HS-5 (cell line): ENCODE measurements around the gene MUC5B.
"Not testable (repeated sequence)": the region's sequence is repeated elsewhere in the genome, so short reads cannot be mapped to it uniquely, and the experiment has no call there.

ENCODE experiments used
- DNase-seq: peaks from one replicate; pipeline ENCODE4 v3.0.0-alpha.2; 2012; ENCODE audit warnings: low read depth

Gene MUC5B

DNA sequence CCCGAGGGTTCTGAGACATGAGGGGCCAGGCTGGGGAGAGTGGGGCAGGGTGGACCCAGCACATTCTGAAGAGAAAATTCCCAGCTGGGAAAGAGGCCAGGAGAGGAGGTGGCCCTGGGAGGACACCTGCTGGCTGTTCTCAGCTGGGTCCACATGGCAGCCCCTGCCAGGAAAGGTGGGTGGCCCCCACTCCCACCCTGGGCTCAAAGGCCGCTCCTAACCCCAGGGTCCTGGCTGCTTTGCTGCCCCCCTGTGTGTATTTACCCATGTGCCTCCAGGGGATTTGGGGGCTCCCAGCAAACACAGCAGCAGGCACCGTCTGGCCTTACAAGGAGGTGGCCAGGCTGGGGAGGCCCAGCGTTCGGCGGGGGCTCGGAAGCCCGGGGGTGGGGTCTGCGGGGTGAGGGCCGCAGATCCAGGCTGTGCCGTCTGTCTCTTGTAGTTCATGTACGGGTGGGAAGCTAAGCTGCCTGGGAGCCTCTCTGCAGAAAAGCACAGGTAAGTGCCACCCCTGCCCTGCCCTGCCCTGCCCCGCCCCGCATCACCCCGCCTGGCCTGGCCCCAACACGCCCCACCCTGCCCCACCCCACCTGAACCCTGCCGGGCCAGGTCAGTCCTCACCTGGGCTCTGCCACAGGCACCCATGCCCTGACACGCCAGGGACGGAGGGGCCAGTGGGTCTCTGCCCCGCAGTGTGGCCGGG is 10.6 kb downstream of the MUC5B start:
- DNase-seq: no peak

DNA sequence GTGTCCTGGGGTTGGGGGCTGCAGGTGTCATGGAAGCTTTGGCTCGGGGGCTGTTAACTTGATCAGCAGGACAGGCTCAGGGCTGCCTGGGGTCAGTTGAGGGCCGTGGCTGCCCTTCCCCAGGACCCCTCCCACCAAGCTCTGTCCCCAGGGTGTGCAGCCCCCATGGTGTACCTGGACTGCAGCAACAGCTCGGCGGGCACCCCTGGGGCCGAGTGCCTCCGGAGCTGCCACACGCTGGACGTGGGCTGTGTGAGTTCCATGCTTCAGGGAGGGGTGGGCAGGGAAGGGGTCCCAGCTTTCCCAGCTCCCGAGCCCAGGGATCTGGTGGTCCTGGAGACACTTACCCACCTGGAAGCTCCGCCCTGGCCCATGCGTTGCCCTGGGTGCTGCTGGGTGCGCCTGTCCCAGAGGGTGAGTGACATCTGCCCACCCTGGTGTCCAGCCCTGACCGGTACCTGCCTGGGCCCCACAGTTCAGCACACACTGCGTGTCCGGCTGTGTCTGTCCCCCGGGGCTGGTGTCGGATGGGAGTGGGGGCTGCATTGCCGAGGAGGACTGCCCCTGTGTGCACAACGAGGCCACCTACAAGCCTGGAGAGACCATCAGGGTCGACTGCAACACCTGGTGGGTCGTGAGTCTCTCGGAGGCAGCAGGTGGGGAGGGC is 11.3 kb downstream of the MUC5B start:
- DNase-seq: no peak

DNA sequence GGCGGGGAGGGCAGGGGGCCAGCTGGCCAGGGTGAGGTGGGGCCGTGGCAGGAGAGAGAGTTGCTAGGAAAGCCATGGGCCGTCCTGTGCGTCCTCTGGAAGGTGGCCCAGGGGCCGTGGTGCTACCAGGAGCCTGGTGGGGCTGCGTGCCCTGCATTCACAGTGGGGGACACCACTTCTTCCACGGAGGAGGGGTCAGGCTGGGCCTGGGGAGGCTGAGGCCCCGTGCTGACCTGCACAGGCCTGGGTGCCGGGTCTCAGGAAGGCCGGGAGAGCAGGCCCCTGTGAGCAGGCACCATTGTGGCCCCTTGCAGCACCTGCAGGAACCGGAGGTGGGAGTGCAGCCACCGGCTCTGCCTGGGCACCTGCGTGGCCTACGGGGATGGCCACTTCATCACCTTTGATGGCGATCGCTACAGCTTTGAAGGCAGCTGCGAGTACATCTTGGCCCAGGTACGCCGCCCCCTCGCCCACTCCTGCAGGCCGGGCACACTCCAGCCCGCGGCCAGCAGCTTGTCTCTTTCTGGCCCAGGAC is 12.0 kb downstream of the MUC5B start:
- DNase-seq: no peak

DNA sequence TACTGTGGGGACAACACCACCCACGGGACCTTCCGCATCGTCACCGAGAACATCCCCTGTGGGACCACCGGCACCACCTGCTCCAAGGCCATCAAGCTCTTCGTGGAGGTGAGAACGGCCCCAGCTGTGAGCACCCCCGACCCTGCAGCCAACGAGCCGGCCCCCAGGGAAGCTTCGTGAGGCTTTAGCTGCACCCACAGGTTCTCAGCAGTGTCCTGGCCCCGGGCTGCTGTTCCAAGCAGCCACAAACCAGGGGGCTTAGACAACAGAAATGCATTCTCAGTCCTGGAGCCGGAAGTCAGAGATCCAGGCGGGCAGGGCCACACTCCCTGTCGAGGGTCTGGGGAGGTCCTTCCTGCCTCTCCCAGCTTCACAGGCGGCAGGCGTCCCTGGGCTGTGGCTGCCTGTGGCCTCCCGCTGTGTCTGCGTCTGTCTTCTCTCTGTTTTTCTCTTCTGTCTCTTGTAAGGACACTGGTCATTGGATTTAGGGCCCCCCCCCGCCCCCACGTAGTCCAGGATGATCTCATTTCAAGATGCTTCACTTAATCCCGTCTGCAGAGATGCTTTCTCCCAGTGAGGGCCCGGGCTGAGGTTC is 12.5 kb downstream of the MUC5B start:
- DNase-seq: no peak

DNA sequence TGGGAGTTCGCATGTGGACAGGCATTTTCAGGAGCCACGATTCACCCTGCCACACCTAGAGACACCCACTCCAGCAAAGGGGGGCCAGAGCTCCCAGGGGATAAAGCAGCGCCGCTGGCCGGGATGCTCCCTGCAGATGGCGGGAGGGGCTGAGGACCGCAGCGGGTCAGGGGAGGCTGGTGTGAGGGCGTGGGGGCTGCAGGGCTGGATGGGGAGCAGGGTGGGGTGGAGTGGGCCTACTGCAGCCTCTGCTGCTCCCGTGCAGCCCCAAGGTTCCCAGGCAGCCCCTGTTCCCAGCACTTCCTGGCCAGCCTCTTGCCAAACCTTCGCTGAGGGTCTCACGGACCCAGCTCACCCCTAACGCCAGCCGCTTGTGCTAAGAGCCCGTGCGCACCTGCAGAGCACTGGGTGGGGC is 13.0 kb downstream of the MUC5B start:
- DNase-seq: no peak

DNA sequence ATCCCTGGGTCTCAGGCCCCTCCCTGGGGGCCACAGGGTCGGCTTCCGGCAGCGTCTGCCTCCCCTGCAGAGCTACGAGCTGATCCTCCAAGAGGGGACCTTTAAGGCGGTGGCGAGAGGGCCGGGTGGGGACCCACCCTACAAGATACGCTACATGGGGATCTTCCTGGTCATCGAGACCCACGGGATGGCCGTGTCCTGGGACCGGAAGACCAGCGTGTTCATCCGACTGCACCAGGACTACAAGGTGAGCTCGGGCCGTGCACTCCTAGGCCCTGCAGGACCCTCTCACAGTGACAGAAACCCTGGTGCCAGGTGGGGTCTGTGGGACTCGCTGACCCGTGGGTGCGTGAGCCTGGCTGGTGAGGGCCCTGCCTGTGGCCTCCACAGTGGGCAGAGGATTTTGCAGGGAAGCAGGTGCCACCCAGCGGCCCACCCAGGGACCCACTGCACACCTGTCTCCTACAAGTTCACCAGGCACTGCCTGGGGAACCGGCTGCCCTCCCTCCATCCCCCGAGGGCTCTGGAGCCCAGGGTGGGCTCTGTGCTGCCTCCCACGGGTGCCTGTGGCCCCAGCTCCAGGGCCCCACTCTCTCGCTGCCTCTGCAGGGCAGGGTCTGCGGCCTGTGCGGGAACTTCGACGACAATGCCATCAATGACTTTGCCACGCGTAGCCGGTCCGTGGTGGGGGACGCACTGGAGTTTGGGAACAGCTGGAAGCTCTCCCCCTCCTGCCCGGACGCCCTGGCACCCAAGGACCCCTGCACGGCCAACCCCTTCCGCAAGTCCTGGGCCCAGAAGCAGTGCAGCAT is 13.7 kb downstream of the MUC5B start:
- DNase-seq: no peak

DNA sequence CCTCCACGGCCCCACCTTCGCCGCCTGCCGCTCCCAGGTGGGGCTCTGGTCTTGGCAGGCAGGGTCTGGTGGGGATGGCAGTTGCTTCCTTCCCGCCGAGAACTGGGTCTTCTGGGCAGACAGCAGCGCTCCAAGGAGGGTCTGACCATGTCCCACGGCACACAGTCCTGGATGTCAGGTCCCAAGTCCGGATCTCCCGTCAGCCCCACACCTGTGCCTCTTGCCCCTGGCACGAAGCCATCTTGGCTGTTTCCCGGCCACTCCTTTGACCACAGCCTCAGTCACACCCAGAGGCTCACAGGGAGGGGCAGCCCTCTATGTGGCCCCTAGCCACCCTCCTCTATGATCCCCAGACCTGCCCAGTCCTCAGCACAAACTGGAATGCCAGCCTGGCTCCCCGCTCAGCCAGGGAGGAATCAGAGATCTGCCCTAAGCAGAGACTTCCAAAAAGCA is 14.3 kb downstream of the MUC5B start:
- no peak for DNase-seq

DNA sequence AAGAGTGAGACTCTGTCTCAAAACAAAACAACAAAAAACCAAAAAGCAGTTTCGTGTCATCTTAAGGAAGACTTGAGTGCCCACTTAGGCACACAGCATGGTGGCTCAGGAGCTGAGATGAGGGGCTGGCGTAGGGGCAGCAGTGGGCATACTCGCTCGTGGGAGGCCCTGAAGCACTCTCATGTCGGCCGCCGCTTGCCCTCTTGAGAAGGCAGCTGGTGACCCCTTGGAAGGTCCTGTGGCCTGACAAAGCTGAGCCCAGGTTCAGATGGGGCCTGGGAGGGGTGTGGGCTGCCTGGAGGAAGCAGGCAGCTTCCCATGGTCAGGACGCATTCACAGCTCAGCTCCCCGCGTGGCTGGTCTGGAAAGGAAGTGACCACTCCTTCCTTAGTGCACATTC is 15.0 kb downstream of the MUC5B start:
- DNase-seq: no peak

DNA sequence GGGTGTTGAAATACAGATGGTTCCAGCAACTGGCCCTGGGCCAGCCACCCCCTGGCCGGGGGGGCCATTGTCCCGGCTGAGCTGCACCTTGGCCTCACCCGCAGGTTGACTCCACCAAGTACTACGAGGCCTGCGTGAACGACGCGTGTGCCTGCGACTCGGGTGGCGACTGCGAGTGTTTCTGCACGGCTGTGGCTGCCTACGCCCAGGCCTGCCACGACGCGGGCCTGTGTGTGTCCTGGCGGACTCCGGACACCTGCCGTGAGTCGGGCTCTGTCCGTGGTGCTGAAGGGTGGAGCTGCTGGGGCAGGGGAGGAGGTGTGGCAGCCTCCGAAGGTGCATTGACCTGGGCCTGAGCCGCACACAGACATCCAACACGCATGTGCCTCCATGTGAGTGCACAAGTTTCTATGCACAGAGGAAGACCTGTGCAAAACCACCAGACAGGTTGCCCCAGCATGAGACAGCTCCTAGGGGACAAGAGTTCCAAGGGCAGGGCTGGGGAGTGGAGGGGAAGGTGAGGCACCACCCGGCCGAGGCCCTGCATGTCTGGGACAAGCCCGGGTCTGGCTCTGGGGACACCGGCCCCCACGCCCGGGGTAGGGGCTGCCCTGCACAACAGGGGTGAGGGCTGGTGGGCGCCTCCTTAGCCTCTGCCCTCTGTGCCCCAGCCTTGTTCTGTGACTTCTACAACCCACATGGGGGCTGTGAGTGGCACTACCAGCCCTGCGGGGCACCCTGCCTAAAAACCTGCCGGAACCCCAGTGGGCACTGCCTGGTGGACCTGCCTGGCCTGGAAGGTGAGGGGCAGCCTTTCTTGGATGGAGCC is 16.1 kb downstream of the MUC5B start:
- DNase-seq: no peak

DNA sequence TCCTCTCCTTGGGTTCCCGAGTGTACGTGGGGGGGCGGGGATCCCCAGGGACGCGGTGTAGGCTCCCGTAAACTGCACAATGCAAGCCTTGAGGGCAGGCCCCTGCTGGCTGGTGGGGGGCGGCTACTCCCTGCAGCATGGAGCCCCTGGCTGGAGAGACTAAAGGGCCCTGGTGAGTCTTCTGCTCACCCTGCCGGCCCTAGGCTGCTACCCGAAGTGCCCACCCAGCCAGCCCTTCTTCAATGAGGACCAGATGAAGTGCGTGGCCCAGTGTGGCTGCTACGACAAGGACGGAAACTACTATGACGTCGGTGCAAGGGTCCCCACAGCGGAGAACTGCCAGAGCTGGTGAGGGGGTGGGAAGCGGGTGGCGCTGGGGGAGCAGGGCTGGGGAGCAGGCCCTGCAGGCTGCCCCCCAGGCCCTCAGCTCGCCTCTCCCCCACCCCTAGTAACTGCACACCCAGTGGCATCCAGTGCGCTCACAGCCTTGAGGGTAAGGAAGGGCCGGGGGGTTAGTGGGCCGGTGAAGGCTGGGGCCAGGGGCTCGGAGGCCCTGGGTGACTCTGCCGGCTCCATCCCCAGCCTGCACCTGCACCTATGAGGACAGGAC is 16.8 kb downstream of the MUC5B start:
- DNase-seq: no peak

DNA sequence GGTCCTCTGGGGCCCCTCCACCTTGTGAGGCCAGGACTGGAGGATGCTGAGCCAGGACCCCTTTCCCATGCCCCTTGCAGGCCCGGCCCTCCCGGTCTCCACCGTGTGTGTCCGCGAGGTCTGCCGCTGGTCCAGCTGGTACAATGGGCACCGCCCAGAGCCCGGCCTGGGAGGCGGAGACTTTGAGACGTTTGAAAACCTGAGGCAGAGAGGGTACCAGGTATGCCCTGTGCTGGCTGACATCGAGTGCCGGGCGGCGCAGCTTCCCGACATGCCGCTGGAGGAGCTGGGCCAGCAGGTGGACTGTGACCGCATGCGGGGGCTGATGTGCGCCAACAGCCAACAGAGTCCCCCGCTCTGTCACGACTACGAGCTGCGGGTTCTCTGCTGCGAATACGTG is 17.9 kb downstream of the MUC5B start:
- DNase-seq: no peak

DNA sequence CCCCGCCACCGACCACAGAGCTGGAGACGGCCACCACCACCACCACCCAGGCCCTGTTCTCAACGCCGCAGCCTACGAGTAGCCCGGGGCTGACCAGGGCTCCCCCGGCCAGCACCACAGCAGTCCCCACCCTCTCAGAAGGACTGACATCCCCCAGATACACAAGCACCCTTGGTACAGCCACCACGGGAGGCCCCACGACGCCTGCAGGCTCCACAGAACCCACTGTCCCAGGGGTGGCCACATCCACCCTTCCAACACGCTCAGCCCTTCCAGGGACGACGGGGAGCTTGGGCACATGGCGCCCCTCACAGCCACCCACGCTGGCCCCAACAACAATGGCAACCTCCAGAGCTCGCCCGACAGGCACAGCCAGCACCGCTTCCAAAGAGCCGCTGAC is 18.8 kb downstream of the MUC5B start:
- no peak for DNase-seq

DNA sequence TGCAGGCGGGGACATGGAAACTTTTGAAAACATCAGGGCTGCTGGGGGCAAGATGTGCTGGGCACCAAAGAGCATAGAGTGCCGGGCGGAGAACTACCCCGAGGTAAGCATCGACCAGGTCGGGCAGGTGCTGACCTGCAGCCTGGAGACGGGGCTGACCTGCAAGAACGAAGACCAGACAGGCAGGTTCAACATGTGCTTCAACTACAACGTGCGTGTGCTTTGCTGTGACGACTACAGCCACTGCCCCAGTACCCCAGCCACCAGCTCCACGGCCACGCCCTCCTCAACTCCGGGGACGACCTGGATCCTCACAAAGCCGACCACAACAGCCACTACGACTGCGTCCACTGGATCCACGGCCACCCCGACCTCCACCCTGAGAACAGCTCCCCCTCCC is 19.4 kb downstream of the MUC5B start:
- DNase-seq: no peak

DNA sequence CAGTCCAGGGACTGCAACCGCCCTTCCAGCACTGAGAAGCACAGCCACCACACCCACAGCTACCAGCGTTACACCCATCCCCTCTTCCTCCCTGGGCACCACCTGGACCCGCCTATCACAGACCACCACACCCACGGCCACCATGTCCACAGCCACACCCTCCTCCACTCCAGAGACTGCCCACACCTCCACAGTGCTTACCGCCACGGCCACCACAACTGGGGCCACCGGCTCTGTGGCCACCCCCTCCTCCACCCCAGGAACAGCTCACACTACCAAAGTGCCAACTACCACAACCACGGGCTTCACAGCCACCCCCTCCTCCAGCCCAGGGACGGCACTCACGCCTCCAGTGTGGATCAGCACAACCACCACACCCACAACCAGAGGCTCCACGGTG is 19.9 kb downstream of the MUC5B start:
- DNase-seq: not testable (repeated sequence)

DNA sequence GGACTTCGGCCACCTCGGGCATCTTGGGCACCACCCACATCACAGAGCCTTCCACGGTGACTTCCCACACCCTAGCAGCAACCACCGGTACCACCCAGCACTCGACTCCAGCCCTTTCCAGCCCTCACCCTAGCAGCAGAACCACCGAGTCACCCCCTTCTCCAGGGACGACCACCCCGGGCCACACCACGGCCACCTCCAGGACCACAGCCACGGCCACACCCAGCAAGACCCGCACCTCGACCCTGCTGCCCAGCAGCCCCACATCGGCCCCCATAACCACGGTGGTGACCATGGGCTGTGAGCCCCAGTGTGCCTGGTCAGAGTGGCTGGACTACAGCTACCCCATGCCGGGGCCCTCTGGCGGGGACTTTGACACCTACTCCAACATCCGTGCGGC is 20.7 kb downstream of the MUC5B start:
- DNase-seq: not testable (repeated sequence)

DNA sequence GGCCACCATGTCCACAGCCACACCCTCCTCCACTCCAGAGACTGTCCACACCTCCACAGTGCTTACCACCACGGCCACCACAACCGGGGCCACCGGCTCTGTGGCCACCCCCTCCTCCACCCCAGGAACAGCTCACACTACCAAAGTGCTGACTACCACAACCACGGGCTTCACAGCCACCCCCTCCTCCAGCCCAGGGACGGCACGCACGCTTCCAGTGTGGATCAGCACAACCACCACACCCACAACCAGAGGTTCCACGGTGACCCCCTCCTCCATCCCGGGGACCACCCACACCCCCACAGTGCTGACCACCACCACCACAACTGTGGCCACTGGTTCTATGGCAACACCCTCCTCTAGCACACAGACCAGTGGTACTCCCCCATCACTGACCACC is 21.7 kb downstream of the MUC5B start:
- not testable (repeated sequence) for DNase-seq

DNA sequence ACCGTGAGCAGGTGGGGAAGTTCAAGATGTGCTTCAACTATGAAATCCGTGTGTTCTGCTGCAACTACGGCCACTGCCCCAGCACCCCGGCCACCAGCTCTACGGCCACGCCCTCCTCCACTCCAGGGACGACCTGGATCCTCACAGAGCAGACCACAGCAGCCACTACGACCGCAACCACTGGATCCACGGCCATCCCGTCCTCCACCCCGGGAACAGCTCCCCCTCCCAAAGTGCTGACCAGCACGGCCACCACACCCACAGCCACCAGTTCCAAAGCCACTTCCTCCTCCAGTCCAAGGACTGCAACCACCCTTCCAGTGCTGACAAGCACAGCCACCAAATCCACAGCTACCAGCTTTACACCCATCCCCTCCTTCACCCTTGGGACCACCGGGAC is 22.9 kb downstream of the MUC5B start:
- DNase-seq: not testable (repeated sequence)

DNA sequence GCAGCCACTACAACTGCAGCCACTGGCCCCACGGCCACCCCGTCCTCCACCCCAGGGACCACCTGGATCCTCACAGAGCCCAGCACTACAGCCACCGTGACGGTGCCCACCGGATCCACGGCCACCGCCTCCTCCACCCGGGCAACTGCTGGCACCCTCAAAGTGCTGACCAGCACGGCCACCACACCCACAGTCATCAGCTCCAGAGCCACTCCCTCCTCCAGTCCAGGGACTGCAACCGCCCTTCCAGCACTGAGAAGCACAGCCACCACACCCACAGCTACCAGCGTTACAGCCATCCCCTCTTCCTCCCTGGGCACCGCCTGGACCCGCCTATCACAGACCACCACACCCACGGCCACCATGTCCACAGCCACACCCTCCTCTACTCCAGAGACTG is 23.4 kb downstream of the MUC5B start:
- not testable (repeated sequence) for DNase-seq

DNA sequence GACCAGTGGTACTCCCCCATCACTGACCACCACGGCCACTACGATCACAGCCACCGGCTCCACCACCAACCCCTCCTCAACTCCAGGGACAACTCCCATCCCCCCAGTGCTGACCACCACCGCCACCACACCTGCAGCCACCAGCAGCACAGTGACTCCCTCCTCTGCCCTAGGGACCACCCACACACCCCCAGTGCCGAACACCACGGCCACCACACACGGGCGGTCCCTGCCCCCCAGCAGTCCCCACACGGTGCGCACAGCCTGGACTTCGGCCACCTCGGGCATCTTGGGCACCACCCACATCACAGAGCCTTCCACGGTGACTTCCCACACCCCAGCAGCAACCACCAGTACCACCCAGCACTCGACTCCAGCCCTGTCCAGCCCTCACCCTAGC is 24.2 kb downstream of the MUC5B start:
- DNase-seq: not testable (repeated sequence)

DNA sequence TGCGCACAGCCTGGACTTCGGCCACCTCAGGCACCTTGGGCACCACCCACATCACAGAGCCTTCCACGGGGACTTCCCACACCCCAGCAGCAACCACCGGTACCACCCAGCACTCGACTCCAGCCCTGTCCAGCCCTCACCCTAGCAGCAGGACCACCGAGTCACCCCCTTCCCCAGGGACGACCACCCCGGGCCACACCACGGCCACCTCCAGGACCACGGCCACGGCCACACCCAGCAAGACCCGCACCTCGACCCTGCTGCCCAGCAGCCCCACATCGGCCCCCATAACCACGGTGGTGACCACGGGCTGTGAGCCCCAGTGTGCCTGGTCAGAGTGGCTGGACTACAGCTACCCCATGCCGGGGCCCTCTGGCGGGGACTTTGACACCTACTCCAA is 26.1 kb downstream of the MUC5B start:
- not testable (repeated sequence) for DNase-seq

DNA sequence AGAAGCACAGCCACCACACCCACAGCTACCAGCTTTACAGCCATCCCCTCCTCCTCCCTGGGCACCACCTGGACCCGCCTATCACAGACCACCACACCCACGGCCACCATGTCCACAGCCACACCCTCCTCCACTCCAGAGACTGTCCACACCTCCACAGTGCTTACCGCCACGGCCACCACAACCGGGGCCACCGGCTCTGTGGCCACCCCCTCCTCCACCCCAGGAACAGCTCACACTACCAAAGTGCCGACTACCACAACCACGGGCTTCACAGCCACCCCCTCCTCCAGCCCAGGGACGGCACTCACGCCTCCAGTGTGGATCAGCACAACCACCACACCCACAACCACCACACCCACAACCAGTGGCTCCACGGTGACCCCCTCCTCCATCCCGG is 27.5 kb downstream of the MUC5B start:
- not testable (repeated sequence) for DNase-seq
